ENCODE data around the gene NCAPH2.
A peak's percentile ranks its signal among the peaks of the same experiment; 100 is the strongest.

The NCAPH2 gene

DNA sequence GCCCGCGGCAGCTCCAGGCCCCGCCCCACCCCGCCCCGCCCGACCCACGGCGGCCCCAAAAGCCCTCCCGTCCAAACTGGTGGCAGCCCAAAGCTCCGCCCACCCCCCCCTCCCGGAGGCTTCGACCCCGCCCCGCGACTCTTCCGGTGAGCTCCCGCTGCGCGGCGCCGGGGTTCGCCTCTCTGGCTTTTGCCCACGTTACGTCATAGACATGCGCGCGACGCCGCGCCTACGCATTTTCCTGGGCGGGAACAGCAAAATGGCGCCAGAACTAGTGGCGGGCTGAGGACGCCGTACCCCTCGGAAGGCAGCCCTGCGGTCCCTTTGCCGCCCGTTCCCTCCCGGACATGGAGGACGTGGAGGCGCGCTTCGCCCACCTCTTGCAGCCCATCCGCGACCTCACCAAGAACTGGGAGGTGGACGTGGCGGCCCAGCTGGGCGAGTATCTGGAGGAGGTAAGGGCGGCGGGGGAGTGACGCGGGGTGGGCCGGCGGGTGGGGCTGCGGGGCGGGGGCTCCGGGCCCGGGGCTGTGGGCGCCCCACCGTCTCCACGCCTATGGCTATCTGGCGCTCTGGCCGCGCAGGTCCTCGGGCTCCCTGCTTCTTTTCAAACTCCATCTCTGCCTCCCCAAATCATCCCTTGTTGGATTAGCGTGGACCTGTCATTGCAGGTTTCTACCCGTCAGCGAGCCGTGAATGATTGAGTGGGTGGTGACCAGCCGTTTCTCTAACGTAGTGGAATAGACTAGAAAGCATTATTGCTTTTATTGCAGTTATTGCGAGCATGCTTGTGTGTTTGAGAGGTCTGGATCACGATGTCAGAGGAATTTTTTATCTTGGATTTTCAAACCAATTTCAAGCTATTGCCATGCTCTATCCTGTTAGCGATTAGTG is at the start of gene NCAPH2:
Gene NCAPH2 (plus strand): TSS at position 234 of the 894 bp plus-strand sequence. CDS start 114 bp downstream, at position 348.
- H3K9me3 Mint-ChIP-seq = no peaks in the 10 kb centered on the region
- peaks cover 11% of the 10 kb centered on the region for H3K36me3 Mint-ChIP-seq (ENCODE audit: low read depth)
- H3K27me3 Mint-ChIP-seq = no peaks in the 10 kb centered on the region

GRCh38 chr22:50459016-50459415 is 49.0 kb upstream of the NCAPH2 start:
- no peaks in the 10 kb centered on the region for H3K9me3 Mint-ChIP-seq
- no peak overlapping the region for H3K27ac Mint-ChIP-seq
- H3K27me3 Mint-ChIP-seq = no peaks in the 10 kb centered on the region
- H3K4me3 Mint-ChIP-seq = no peak overlapping the region
- peaks cover 32% of the 10 kb centered on the region for H3K36me3 Mint-ChIP-seq (ENCODE audit: low read depth)
- peaks cover 2% of the 10 kb centered on the region for H3K4me1 Mint-ChIP-seq (ENCODE audit: low read depth)

More for the DNA sequence above, at the start of gene NCAPH2:
- Mint-ChIP-seq H3K27ac (peak within 1 kb of the TSS; percentile 97), H3K4me1 (ENCODE audit: low read depth) (peaks cover 29% of the 10 kb centered on the region), H3K4me3 (peak within 1 kb of the TSS; percentile 94)

DNA sequence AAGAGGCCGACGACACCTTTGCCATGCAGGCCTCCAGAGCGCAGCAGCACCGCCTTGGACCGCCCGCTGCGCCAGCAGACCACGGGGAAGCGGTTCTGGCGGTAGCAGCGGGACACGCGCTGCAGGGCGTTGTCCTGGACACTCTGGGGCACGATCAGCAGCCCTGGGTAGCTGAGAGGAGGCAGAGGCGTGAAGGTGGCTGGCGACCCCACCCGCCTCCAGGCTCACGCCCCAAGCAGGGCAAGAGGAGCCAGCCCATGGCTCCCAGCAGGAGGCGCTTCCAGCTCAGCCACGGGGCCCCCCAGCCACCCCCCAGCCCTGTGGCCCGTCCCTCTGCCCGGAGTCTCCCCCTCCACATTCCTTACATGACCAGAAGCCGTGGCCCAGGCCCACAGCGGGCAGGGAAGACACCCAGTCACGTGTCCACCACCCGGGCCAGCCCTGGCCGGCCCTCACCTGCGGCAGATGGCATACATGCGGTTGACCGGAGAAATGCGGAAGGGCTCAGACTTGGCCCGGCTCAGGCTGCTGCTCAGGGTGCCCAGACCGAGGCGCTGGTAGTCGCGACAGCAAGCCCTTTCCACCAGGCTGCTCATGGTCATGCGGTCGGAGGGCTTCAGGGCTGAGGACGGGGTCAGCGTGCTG is 48.4 kb upstream of the NCAPH2 start:
- Mint-ChIP-seq H3K4me3 (no peak overlapping the region), H3K36me3 (ENCODE audit: low read depth) (peaks cover 28% of the 10 kb centered on the region), H3K27me3 (no peaks in the 10 kb centered on the region), H3K27ac (no peak overlapping the region), H3K9me3 (no peaks in the 10 kb centered on the region), H3K4me1 (ENCODE audit: low read depth) (no peaks in the 10 kb centered on the region)

- H3K4me3 Mint-ChIP-seq = no peak overlapping the region
Observed at GRCh38 chr22:50460938-50461337, 47.1 kb upstream of the NCAPH2 start.

DNA sequence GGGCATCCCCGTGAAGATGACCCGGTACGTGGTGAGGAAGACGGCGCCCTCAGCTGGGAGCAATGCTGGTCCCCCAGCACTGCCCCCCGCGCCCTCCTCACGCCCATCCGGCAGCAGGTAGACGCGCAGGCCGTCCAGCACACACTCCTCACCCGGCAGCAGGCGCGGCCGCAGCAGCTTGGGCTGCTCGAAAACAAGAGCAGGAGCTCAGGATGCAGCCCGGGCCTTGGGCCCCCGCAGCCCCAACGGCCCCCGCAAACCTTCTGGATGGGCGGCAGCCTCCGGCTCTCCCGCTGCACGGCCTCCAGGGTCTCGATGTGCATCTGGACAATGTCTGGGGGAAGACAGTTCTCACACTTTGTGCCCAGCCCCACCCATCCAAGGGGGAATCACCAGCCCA is 46.5 kb upstream of the NCAPH2 start:
- H3K36me3 Mint-ChIP-seq (ENCODE audit: low read depth) = peaks cover 31% of the 10 kb centered on the region
- no peaks in the 10 kb centered on the region for H3K9me3 Mint-ChIP-seq
- no peak overlapping the region for H3K4me3 Mint-ChIP-seq
- no peak overlapping the region for H3K27ac Mint-ChIP-seq
- no peaks in the 10 kb centered on the region for H3K27me3 Mint-ChIP-seq
- H3K4me1 Mint-ChIP-seq (ENCODE audit: low read depth) = peaks cover 4% of the 10 kb centered on the region

More at GRCh38 chr22:50460938-50461337, 47.1 kb upstream of the NCAPH2 start:
- Mint-ChIP-seq H3K4me1 (ENCODE audit: low read depth) (no peaks in the 10 kb centered on the region), H3K9me3 (no peaks in the 10 kb centered on the region), H3K27me3 (no peaks in the 10 kb centered on the region), H3K36me3 (ENCODE audit: low read depth) (peaks cover 25% of the 10 kb centered on the region), H3K27ac (no peak overlapping the region)

- H3K4me1 Mint-ChIP-seq (ENCODE audit: low read depth) = peaks cover 9% of the 10 kb centered on the region
- H3K27ac Mint-ChIP-seq = no peak overlapping the region
- no peaks in the 10 kb centered on the region for H3K9me3 Mint-ChIP-seq
- H3K36me3 Mint-ChIP-seq (ENCODE audit: low read depth) = peaks cover 36% of the 10 kb centered on the region
- no peak overlapping the region for H3K4me3 Mint-ChIP-seq
- no peaks in the 10 kb centered on the region for H3K27me3 Mint-ChIP-seq
Observed at GRCh38 chr22:50461979-50462540, 46.0 kb upstream of the NCAPH2 start.

DNA sequence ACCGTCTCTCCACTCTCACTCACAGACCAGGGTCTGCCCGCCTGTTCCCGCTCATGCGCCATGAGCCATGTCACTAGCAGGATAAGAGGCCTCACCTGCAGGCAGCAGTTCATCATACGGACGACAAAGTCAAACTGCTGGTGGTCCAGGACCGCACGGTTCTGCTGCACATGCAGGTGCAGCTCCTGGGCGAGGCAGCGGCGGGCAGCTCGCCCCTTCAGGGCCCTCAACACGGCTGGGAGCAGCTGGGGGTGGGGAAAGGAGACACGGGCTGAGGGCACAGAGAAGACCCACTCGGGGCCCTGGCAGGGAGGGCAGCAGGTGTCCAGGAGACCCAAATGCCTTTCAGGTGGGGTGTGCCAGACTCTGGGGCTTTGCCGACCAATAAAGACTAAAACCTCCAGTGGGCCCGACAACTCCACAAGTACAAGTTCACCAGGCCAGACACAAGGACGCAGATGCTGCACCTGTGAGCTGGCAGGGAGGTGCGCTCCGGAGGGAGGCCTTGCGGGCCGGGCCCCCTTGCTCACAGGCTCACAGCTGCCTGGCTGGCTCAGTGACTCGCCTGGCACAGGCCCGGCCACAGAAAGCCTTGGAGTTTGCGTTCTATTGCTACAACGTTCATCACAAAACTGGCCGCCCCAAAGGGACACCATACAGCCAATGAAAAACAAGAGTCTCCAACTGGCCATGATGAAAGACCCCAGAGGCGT is 44.7 kb upstream of the NCAPH2 start:
- Mint-ChIP-seq H3K27me3 (no peaks in the 10 kb centered on the region), H3K4me3 (no peak overlapping the region), H3K9me3 (no peaks in the 10 kb centered on the region), H3K36me3 (ENCODE audit: low read depth) (peaks cover 35% of the 10 kb centered on the region), H3K4me1 (ENCODE audit: low read depth) (peaks cover 19% of the 10 kb centered on the region), H3K27ac (no peak overlapping the region)

- Mint-ChIP-seq H3K27me3 (no peaks in the 10 kb centered on the region), H3K4me1 (ENCODE audit: low read depth) (peaks cover 30% of the 10 kb centered on the region), H3K36me3 (ENCODE audit: low read depth) (peaks cover 26% of the 10 kb centered on the region), H3K9me3 (no peaks in the 10 kb centered on the region), H3K4me3 (no peak overlapping the region), H3K27ac (no peak overlapping the region)
Observed at GRCh38 chr22:50464451-50464850, 43.6 kb upstream of the NCAPH2 start.

GRCh38 chr22:50465066-50465930 is 42.7 kb upstream of the NCAPH2 start:
- Mint-ChIP-seq H3K36me3 (ENCODE audit: low read depth) (peaks cover 25% of the 10 kb centered on the region), H3K4me1 (ENCODE audit: low read depth) (peaks cover 38% of the 10 kb centered on the region), H3K27ac (no peak overlapping the region), H3K9me3 (no peaks in the 10 kb centered on the region), H3K4me3 (no peak overlapping the region), H3K27me3 (no peaks in the 10 kb centered on the region)

- Mint-ChIP-seq H3K9me3 (no peaks in the 10 kb centered on the region), H3K27me3 (no peaks in the 10 kb centered on the region), H3K27ac (no peak overlapping the region), H3K4me3 (no peak overlapping the region), H3K36me3 (ENCODE audit: low read depth) (peaks cover 19% of the 10 kb centered on the region), H3K4me1 (ENCODE audit: low read depth) (peaks cover 59% of the 10 kb centered on the region)
Observed at GRCh38 chr22:50467341-50467740, 40.7 kb upstream of the NCAPH2 start.

GRCh38 chr22:50467773-50468440 is 40.1 kb upstream of the NCAPH2 start:
- no peaks in the 10 kb centered on the region for H3K27me3 Mint-ChIP-seq
- H3K36me3 Mint-ChIP-seq (ENCODE audit: low read depth) = peaks cover 18% of the 10 kb centered on the region
- no peaks in the 10 kb centered on the region for H3K9me3 Mint-ChIP-seq
- H3K27ac Mint-ChIP-seq = no peak overlapping the region
- peak overlapping the region; percentile 62 for H3K4me3 Mint-ChIP-seq
- peaks cover 64% of the 10 kb centered on the region for H3K4me1 Mint-ChIP-seq (ENCODE audit: low read depth)

DNA sequence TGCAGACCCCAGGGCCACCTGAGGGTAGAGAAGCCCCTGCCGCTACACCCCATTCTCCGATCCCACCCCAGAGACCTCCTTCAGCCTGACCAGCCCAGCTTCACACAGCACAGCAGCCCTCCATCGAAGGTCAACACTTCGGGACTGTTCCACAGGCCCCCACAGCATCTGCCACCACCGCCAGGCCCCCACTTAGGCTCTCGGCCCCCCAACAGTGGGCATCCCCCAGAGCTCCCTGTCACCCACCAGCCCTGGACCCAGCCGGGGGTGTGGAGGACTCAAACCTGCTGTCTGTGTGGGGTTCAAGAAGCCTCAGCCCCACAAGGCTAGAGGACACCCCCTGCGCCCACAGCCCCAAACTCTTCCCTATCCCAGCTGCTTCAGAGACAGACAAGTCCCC is 39.4 kb upstream of the NCAPH2 start:
- peaks cover 14% of the 10 kb centered on the region for H3K36me3 Mint-ChIP-seq (ENCODE audit: low read depth)
- peak overlapping the region; percentile 62 for H3K4me3 Mint-ChIP-seq
- no peaks in the 10 kb centered on the region for H3K27me3 Mint-ChIP-seq
- H3K4me1 Mint-ChIP-seq (ENCODE audit: low read depth) = peaks cover 71% of the 10 kb centered on the region
- H3K9me3 Mint-ChIP-seq = no peaks in the 10 kb centered on the region
- H3K27ac Mint-ChIP-seq = peak overlapping the region; percentile 31

DNA sequence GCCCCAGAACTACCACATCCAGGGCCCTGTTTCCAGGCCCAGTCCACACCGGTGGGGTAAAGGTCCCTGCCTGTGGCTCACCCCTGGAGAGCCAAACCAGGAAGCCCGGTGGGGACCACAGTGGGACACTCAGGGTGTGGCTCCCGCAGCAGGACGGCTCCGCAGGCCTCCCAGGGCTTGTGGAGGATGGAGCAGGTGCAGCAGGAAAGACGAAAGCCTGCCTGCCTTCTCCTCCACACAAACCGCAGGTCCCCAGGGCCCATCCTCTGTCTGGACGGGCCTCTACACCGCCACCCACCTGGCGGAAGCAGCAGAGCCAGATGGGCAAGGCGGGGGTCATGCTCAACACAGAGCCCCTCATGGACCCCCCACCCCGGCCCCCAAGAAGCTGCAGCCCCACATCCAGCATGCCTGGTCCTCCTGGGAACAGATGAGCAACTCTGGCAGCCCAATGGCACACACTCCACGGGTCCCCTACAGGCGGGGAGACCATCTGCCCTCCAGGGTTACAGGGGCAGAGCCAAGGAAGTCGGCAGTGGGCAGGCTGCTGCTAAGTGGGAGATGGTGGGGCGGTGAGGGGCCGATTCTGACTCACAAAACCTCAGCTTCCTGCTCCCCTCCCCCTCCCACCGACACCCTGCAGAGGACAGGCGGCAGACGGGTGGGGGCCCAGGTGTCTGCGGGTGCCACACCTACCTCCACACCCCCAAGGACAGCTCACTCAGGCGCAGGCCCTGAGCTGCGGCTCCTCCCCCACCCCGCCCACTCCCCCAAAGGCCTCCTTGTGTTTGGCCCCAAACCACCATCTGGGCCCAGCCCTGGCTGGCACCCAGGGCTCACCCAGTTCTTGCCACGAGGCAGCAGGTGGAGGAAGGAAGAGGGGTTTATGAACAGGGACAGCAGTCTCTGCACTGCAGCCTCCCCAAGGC is 38.4 kb upstream of the NCAPH2 start:
- H3K27ac Mint-ChIP-seq = peak overlapping the region; percentile 92
- H3K36me3 Mint-ChIP-seq (ENCODE audit: low read depth) = peaks cover 14% of the 10 kb centered on the region
- no peaks in the 10 kb centered on the region for H3K27me3 Mint-ChIP-seq
- H3K4me3 Mint-ChIP-seq = peak overlapping the region; percentile 62
- H3K9me3 Mint-ChIP-seq = no peaks in the 10 kb centered on the region
- H3K4me1 Mint-ChIP-seq (ENCODE audit: low read depth) = peaks cover 77% of the 10 kb centered on the region

All from stimulated activated naive CD8-positive, alpha-beta T cell treated with anti-CD3 and anti-CD28 coated beads, Interleukin-15, Interleukin-2, amounts not matched to agents 100 ng/mL and 50 ng/mL, for 24 hours (primary cell).